Liver (tissue), 9 donors: ENCODE data around the gene KIAA0586. TPM values are rescaled to one million over a fixed set of nuclear protein-coding genes. Genes with fewer than 3 reads are reported as not detected.

Experiments
- DNase-seq: peaks from one replicate; pipeline ENCODE4 v3.0.0-alpha.2; 2017; ENCODE audit warnings: low spot score
- H3K27ac ChIP-seq, 2 donors: one replicate each; pipeline ENCODE4 v1.7.0; 2013; ENCODE audit warnings: inconsistent platforms in 2 of 2, low read length in 2 of 2, control low read depth in 1 of 2, low read depth in 1 of 2, mild to moderate bottlenecking in 1 of 2
- H3K27me3 ChIP-seq, 4 donors: one replicate each; pipeline versions ENCODE4 v1.6.1 to v1.7.0; 2013; ENCODE audit warnings: low read length in 3 of 4, inconsistent platforms in 1 of 4, mild to moderate bottlenecking in 1 of 4, moderate library complexity in 1 of 4; ENCODE audit not compliant: control insufficient read depth in 4 of 4, insufficient read depth in 4 of 4
- H3K36me3 ChIP-seq, 4 donors: one replicate each; pipeline versions ENCODE4 v1.6.1 to v1.7.0; 2013; ENCODE audit warnings: low read length in 3 of 4, mild to moderate bottlenecking in 3 of 4, low read depth in 1 of 4, moderate library complexity in 1 of 4; ENCODE audit not compliant: control insufficient read depth in 4 of 4, insufficient read depth in 3 of 4
- H3K4me1 ChIP-seq, 4 donors: one replicate each; pipeline versions ENCODE4 v1.6.1 to v1.7.0; 2013; ENCODE audit warnings: low read length in 3 of 4, mild to moderate bottlenecking in 3 of 4, moderate library complexity in 1 of 4; ENCODE audit not compliant: control insufficient read depth in 4 of 4, insufficient read depth in 4 of 4
- H3K4me3 ChIP-seq, 3 donors: one replicate each; pipeline versions ENCODE4 v1.6.1 to v1.7.0; 2013; ENCODE audit warnings: low read length in 3 of 3, control low read depth in 1 of 3, low read depth in 1 of 3, mild to moderate bottlenecking in 1 of 3
- H3K9ac ChIP-seq, 2 donors: one replicate each; pipeline ENCODE4 v1.7.0; 2013; ENCODE audit warnings: low read length in 2 of 2, mild to moderate bottlenecking in 2 of 2, moderate library complexity in 2 of 2, control low read depth in 1 of 2, low read depth in 1 of 2
- H3K9me3 ChIP-seq, 4 donors: one replicate each; pipeline versions ENCODE4 v1.6.1 to v1.7.0; 2013; ENCODE audit warnings: low read length in 3 of 4; ENCODE audit not compliant: control insufficient read depth in 4 of 4
- EGR1 ChIP-seq, 2 donors: IDR thresholded peaks; 2 replicates each; pipeline ENCODE4 v1.6.1; 2016 to 2018; ENCODE audit warnings: antibody characterized with exemption in 2 of 2, low read depth in 2 of 2
- HNF4A ChIP-seq, 2 donors: conservative IDR thresholded peaks; 2 replicates each; pipeline ENCODE4 v1.6.1; 2016; ENCODE audit warnings: antibody characterized with exemption in 2 of 2, mild to moderate bottlenecking in 2 of 2
- HNF4G ChIP-seq: IDR thresholded peaks from 2 replicates; pipeline ENCODE4 v1.6.1; 2016; ENCODE audit warnings: antibody characterized with exemption
- JUND ChIP-seq, 2 donors: IDR thresholded peaks; 2 replicates each; pipeline ENCODE4 v1.6.1; 2016; ENCODE audit warnings: antibody characterized with exemption in 2 of 2
- NR2F2 ChIP-seq: IDR thresholded peaks from 2 replicates; pipeline ENCODE4 v1.6.1; 2016; ENCODE audit warnings: antibody characterized with exemption
- RAD21 ChIP-seq, 2 donors: IDR thresholded peaks; 2 replicates each; pipeline ENCODE4 v1.6.1; 2016; ENCODE audit warnings: antibody characterized with exemption in 2 of 2, mild to moderate bottlenecking in 2 of 2
- RXRA ChIP-seq, 2 donors: IDR thresholded peaks; 2 replicates each; pipeline ENCODE4 v1.6.1; 2017 to 2018; ENCODE audit warnings: antibody characterized with exemption in 2 of 2, mild to moderate bottlenecking in 1 of 2
- SP1 ChIP-seq: IDR thresholded peaks from 2 replicates; pipeline ENCODE4 v1.6.1; 2018; ENCODE audit warnings: antibody characterized with exemption, mild to moderate bottlenecking
- TAF1 ChIP-seq: conservative IDR thresholded peaks from 2 replicates; pipeline ENCODE4 v1.6.1; 2016; ENCODE audit warnings: antibody characterized with exemption, mild to moderate bottlenecking
- YY1 ChIP-seq: IDR thresholded peaks from 2 replicates; pipeline ENCODE4 v1.6.1; 2016; ENCODE audit warnings: antibody characterized with exemption, mild to moderate bottlenecking
- ZBTB33 ChIP-seq: IDR thresholded peaks from 2 replicates; pipeline ENCODE4 v1.6.1; 2016; ENCODE audit warnings: antibody characterized with exemption
- WGBS: extraction: QIAGEN DNeasy Blood & Tissue Kit; methylation state at CpG from one replicate; pipeline ENCODE4 v1.1.7; 2013; 5-methylcytosine and 5-hydroxymethylcytosine counted together
- polyA plus RNA-seq, 2 donors: library from polyadenylated mRNA; stranded (reverse) in 1 of 2; unstranded in 1 of 2; fragments of 200-250 nt in 1 of 2; fragments of >200 nt in 1 of 2; fragmentation: Nextera tagmentation in 1 of 2; extraction: Ambion mirVana in 1 of 2; gene quantifications; one replicate each; pipeline versions ENCODE4 v1.2.1 to v1.2.3, GENCODE V29; 2013 to 2015
- total RNA-seq, 2 donors: library from RNA; depleted of rRNA; stranded (reverse); fragments of >200 nt; gene quantifications; one replicate each; pipeline ENCODE4 v1.2.3, GENCODE V29; 2014
- TF ChIP-seq, protein P1 (sequence below): IDR thresholded peaks from 2 replicates; pipeline ENCODE4 v1.6.1; 2016; ENCODE audit warnings: antibody characterized with exemption
- TF ChIP-seq, protein P2 (sequence below): IDR thresholded peaks from 2 replicates; pipeline ENCODE4 v1.6.1; 2016; ENCODE audit warnings: antibody characterized with exemption, mild to moderate bottlenecking
- TF ChIP-seq, protein P3 (sequence below): IDR thresholded peaks from 2 replicates; pipeline ENCODE4 v1.6.1; 2016; ENCODE audit warnings: antibody characterized with exemption
- TF ChIP-seq, protein P4 (sequence below): fragments of 150-350 bp; IDR thresholded peaks from 2 replicates; pipeline ENCODE4 v1.5.1; 2017; ENCODE audit warnings: improper control_type of control experiment, low read depth, low read length; ENCODE audit not compliant: missing input control
- donor health status: healthy.
- donor health status: healthy.
- donor health status: healthy.
- donor health status: healthy.
- donor health status: healthy.

The KIAA0586 gene
- total and polyA plus RNA-seq, 4 donors = 3.6 to 18.2 (median 7.8) TPM

DNA sequence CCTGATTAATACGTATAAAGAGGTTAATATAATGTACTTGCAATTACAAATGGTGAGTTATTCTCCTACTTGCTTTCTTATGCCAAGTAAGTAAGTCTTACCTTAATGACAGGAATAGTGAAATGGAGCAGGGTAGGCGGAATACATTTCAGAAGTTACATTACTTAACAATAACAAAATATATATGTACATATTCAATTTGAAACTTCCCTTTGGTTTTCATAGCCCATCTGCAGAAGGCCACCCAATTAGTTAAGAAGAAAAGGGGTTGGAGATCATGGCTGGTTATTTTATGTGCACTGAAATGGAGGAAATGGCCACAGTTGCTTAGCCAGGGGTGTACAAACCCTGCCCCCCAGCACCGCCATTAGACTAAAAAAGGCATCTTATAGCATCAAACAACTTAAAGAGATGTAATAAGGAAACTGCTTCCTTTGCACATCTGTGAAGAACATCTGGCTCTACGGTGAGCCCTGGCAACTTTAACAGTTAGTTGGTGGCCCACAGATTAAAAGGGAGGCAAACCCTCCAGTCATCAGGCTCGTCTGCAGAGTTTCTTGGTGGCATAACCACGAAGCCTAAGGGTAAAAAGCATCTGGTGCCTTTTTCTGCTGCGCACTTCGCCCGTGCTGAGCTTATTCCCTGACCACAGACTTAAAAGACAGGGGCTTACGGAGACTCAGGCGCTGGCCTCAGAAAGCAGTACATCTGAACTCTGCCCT, 171.4 kb downstream of the KIAA0586 start:
- WGBS = 80% methylated on average over 11 of the region's 11 CpGs
- no peaks in the 10 kb centered on the region for H3K9me3 ChIP-seq

DNA sequence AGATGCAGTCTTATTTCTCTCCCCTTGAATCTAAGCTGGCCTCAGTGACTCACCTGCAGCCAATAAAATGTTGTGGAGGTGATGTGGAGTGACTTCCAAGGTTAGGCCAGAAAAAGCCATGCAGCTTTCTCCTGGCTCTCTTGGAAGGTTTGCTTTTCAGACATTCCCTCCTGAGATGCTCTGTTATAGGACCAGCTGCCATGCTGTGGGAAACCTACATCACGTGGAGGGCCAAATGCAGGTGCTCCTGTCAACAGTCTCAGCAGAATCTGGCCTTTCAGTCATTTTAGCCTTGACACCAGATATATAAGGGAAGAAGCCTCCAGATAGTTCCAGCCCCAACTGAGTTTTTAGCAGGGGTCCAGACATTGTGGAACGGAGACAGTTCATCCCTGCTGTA, 172.2 kb downstream of the KIAA0586 start:
- TF ChIP-seq HNF4A (conservative IDR thresholded peaks at IDR 0.05) = no peak
- TF ChIP-seq YY1 = no peak
- TF ChIP-seq SP1 = no peak
- TF ChIP-seq, protein P1, sequence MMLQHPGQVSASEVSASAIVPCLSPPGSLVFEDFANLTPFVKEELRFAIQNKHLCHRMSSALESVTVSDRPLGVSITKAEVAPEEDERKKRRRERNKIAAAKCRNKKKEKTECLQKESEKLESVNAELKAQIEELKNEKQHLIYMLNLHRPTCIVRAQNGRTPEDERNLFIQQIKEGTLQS = no peak
- TF ChIP-seq HNF4G = no peak
- TF ChIP-seq, protein P2, sequence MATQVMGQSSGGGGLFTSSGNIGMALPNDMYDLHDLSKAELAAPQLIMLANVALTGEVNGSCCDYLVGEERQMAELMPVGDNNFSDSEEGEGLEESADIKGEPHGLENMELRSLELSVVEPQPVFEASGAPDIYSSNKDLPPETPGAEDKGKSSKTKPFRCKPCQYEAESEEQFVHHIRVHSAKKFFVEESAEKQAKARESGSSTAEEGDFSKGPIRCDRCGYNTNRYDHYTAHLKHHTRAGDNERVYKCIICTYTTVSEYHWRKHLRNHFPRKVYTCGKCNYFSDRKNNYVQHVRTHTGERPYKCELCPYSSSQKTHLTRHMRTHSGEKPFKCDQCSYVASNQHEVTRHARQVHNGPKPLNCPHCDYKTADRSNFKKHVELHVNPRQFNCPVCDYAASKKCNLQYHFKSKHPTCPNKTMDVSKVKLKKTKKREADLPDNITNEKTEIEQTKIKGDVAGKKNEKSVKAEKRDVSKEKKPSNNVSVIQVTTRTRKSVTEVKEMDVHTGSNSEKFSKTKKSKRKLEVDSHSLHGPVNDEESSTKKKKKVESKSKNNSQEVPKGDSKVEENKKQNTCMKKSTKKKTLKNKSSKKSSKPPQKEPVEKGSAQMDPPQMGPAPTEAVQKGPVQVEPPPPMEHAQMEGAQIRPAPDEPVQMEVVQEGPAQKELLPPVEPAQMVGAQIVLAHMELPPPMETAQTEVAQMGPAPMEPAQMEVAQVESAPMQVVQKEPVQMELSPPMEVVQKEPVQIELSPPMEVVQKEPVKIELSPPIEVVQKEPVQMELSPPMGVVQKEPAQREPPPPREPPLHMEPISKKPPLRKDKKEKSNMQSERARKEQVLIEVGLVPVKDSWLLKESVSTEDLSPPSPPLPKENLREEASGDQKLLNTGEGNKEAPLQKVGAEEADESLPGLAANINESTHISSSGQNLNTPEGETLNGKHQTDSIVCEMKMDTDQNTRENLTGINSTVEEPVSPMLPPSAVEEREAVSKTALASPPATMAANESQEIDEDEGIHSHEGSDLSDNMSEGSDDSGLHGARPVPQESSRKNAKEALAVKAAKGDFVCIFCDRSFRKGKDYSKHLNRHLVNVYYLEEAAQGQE = no peak
- no peak for TF ChIP-seq JUND (IDR thresholded peaks at IDR 0.05)
- TF ChIP-seq NR2F2 = no peak
- no peak for TF ChIP-seq ZBTB33
- TF ChIP-seq RAD21 (IDR thresholded peaks at IDR 0.05) = no peak
- TF ChIP-seq, protein P3, sequence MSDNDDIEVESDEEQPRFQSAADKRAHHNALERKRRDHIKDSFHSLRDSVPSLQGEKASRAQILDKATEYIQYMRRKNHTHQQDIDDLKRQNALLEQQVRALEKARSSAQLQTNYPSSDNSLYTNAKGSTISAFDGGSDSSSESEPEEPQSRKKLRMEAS = no peak
- TF ChIP-seq, protein P4, sequence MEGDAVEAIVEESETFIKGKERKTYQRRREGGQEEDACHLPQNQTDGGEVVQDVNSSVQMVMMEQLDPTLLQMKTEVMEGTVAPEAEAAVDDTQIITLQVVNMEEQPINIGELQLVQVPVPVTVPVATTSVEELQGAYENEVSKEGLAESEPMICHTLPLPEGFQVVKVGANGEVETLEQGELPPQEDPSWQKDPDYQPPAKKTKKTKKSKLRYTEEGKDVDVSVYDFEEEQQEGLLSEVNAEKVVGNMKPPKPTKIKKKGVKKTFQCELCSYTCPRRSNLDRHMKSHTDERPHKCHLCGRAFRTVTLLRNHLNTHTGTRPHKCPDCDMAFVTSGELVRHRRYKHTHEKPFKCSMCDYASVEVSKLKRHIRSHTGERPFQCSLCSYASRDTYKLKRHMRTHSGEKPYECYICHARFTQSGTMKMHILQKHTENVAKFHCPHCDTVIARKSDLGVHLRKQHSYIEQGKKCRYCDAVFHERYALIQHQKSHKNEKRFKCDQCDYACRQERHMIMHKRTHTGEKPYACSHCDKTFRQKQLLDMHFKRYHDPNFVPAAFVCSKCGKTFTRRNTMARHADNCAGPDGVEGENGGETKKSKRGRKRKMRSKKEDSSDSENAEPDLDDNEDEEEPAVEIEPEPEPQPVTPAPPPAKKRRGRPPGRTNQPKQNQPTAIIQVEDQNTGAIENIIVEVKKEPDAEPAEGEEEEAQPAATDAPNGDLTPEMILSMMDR = no peak
- no peak for TF ChIP-seq RXRA (IDR thresholded peaks at IDR 0.05)
- Histone ChIP-seq H3K9ac (no peak overlapping the region), H3K27ac (no peak overlapping the region), H3K9me3 (no peaks in the 10 kb centered on the region), H3K36me3 (no peaks in the 10 kb centered on the region), H3K27me3 (no peaks in the 10 kb centered on the region), H3K4me1 (no peaks in the 10 kb centered on the region), H3K4me3 (no peak overlapping the region)
- WGBS = 89% methylated on average over 2 of the region's 2 CpGs
- no peak for DNase-seq

More for the DNA sequence above, 171.4 kb downstream of the KIAA0586 start:
- no peak for DNase-seq
- Histone ChIP-seq H3K27me3 (no peaks in the 10 kb centered on the region), H3K4me3 (no peak overlapping the region), H3K36me3 (no peaks in the 10 kb centered on the region), H3K4me1 (no peaks in the 10 kb centered on the region), H3K9ac (no peak overlapping the region), H3K27ac (no peak overlapping the region)
- TF ChIP-seq, protein P3 = no peak
- no peak for TF ChIP-seq NR2F2
- TF ChIP-seq EGR1 (IDR thresholded peaks at IDR 0.05; ENCODE audit: low read depth in 2 of 2) = no peak
- TF ChIP-seq TAF1 = no peak
- no peak for TF ChIP-seq RAD21 (IDR thresholded peaks at IDR 0.05)
- no peak for TF ChIP-seq YY1
- TF ChIP-seq, protein P4 = no peak
